WTC11 (cell line): Measurements from ENCODE around the gene ISM1. TPM values are rescaled to one million over a fixed set of nuclear protein-coding genes. Genes with fewer than 3 reads are reported as not detected.

Source experiments
- ATAC-seq: fragments of 200-7000 bp; cut with Tn5 transposase; 2 replicates; pipeline ENCODE4 v1.10.0; 2021; ENCODE audit warnings: mild to moderate bottlenecking, moderate library complexity
- CTCF ChIA-PET: fragments of 300-600 bp; sonication (Branson Sonifier 250); formaldehyde crosslinking; loops from one replicate; lab custom pipeline; 2021; ENCODE audit warnings: antibody characterized with exemption; lab: Charles Lee
- POLR2A ChIA-PET: fragments of 350-600 bp; sonication (Branson Sonifier 250); formaldehyde crosslinking; loops from one replicate; lab custom pipeline; 2021; ENCODE audit warnings: antibody characterized with exemption; lab: Charles Lee
- DNase-seq: peaks from one replicate; pipeline ENCODE4 v3.0.0; 2021; ENCODE audit warnings: low spot score
- H3K27ac Mint-ChIP-seq: 2 replicates; pipeline ENCODE4 v1.8.0; 2021; ENCODE audit warnings: mixed read lengths
- H3K27me3 Mint-ChIP-seq: 2 replicates; pipeline ENCODE4 v1.8.0; 2021; ENCODE audit warnings: low read depth, mild to moderate bottlenecking, moderate library complexity, mixed read lengths
- H3K36me3 Mint-ChIP-seq: 2 replicates; pipeline ENCODE4 v1.8.0; 2021; ENCODE audit warnings: mixed read lengths
- H3K4me1 Mint-ChIP-seq: 2 replicates; pipeline ENCODE4 v1.8.0; 2022; ENCODE audit warnings: mixed read lengths
- H3K4me3 Mint-ChIP-seq: 2 replicates; pipeline ENCODE4 v1.8.0; 2021; ENCODE audit warnings: mild to moderate bottlenecking, moderate library complexity, mixed read lengths
- H3K9me3 Mint-ChIP-seq: 2 replicates; pipeline ENCODE4 v1.8.0; 2021; ENCODE audit warnings: mixed read lengths
- CREM ChIP-seq: sonication (generic); formaldehyde crosslinking; IDR thresholded peaks from 2 replicates; pipeline ENCODE4 v1.8.1; 2022; ENCODE audit warnings: mild to moderate bottlenecking, missing genetic modification reagents, moderate library complexity
- E2F4 ChIP-seq: sonication (generic); formaldehyde crosslinking; IDR thresholded peaks from 2 replicates; pipeline ENCODE4 v1.8.1; 2022; ENCODE audit warnings: low read depth, mild to moderate bottlenecking, moderate library complexity, missing genetic modification reagents, borderline replicate concordance
- ELF4 ChIP-seq: sonication (generic); formaldehyde crosslinking; IDR thresholded peaks from 2 replicates; pipeline ENCODE4 v1.8.1; 2022; ENCODE audit warnings: low read depth, mild to moderate bottlenecking, moderate library complexity, missing genetic modification reagents
- EMX1 ChIP-seq: fragments of 250-450 bp; sonication (Bioruptor Pico); IDR thresholded peaks from 2 replicates; pipeline ENCODE4 v1.8.0; 2021; ENCODE audit warnings: mild to moderate bottlenecking
- ERG ChIP-seq: fragments of 250-450 bp; sonication (Bioruptor Pico); IDR thresholded peaks from 2 replicates; pipeline ENCODE4 v1.8.0; 2021; ENCODE audit warnings: mild to moderate bottlenecking
- FOXP1 ChIP-seq: sonication (generic); formaldehyde crosslinking; IDR thresholded peaks from 2 replicates; pipeline ENCODE4 v1.8.0; 2022; ENCODE audit warnings: missing genetic modification reagents, mild to moderate bottlenecking, moderate library complexity, borderline replicate concordance
- HMGA2 ChIP-seq: fragments of 250-450 bp; sonication (Bioruptor Pico); IDR thresholded peaks from 2 replicates; pipeline ENCODE4 v1.4.0; 2021; ENCODE audit warnings: mild to moderate bottlenecking, moderate library complexity
- IRF2 ChIP-seq: sonication (generic); formaldehyde crosslinking; IDR thresholded peaks from 2 replicates; pipeline ENCODE4 v1.8.0; 2022; ENCODE audit warnings: low read depth, missing genetic modification reagents, borderline replicate concordance
- OVOL2 ChIP-seq: fragments of 250-450 bp; sonication (Bioruptor Pico); IDR thresholded peaks from 2 replicates; pipeline ENCODE4 v1.9.0; 2021; ENCODE audit warnings: mild to moderate bottlenecking, borderline replicate concordance
- SP1 ChIP-seq: sonication (generic); formaldehyde crosslinking; conservative IDR thresholded peaks from 2 replicates; pipeline ENCODE4 v1.8.1; 2022; ENCODE audit warnings: missing genetic modification reagents
- TCF7 ChIP-seq: sonication (generic); formaldehyde crosslinking; IDR thresholded peaks from 2 replicates; pipeline ENCODE4 v1.8.0; 2022; ENCODE audit warnings: mild to moderate bottlenecking, low read depth, missing genetic modification reagents, moderate library complexity
- TEAD1 ChIP-seq: sonication (generic); formaldehyde crosslinking; IDR thresholded peaks from 2 replicates; pipeline ENCODE4 v1.8.0; 2022; ENCODE audit warnings: mild to moderate bottlenecking, missing genetic modification reagents
- USF2 ChIP-seq: sonication (generic); formaldehyde crosslinking; IDR thresholded peaks from 2 replicates; pipeline ENCODE4 v1.8.1; 2023; ENCODE audit warnings: mild to moderate bottlenecking, missing genetic modification reagents, moderate library complexity
- ZBTB21 ChIP-seq: sonication (generic); formaldehyde crosslinking; IDR thresholded peaks from 2 replicates; pipeline ENCODE4 v1.8.1; 2023; ENCODE audit warnings: mild to moderate bottlenecking, missing genetic modification reagents, borderline replicate concordance
- ZNF232 ChIP-seq: sonication (generic); formaldehyde crosslinking; IDR thresholded peaks from 2 replicates; pipeline ENCODE4 v1.8.0; 2022; ENCODE audit warnings: mild to moderate bottlenecking, missing genetic modification reagents
- ZNF263 ChIP-seq: sonication (generic); formaldehyde crosslinking; IDR thresholded peaks from 2 replicates; pipeline ENCODE4 v1.8.1; 2022; ENCODE audit warnings: low read depth, mild to moderate bottlenecking, moderate library complexity, missing genetic modification reagents
- ZNF423 ChIP-seq: fragments of 250-450 bp; sonication (Bioruptor Pico); IDR thresholded peaks from 2 replicates; pipeline ENCODE4 v2.1.2; 2022; ENCODE audit warnings: mild to moderate bottlenecking, moderate library complexity
- ZSCAN18 ChIP-seq: fragments of 250-450 bp; sonication (Bioruptor Pico); IDR thresholded peaks from 2 replicates; pipeline ENCODE4 v2.1.2; 2022; ENCODE audit warnings: mild to moderate bottlenecking, moderate library complexity
- total RNA-seq: library from RNA; stranded (reverse); gene quantifications from 3 replicates; pipeline ENCODE4 v1.2.3, GENCODE V29; 2021
- TF ChIP-seq, protein P1 (sequence below): sonication (generic); formaldehyde crosslinking; IDR thresholded peaks from 2 replicates; pipeline ENCODE4 v1.8.1; 2023; ENCODE audit warnings: mild to moderate bottlenecking, missing genetic modification reagents, borderline replicate concordance
- TF ChIP-seq, protein P2 (sequence below): fragments of 250-450 bp; sonication (Bioruptor Pico); IDR thresholded peaks from 2 replicates; pipeline ENCODE4 v1.9.0; 2021; ENCODE audit warnings: mild to moderate bottlenecking
- TF ChIP-seq, protein P3 (sequence below): sonication (generic); formaldehyde crosslinking; IDR thresholded peaks from 2 replicates; pipeline ENCODE4 v1.8.0; 2022; ENCODE audit warnings: mild to moderate bottlenecking, missing genetic modification reagents

The ISM1 gene
- total RNA-seq, 1 experiment from 2014 or later, result 0.52 TPM

DNA sequence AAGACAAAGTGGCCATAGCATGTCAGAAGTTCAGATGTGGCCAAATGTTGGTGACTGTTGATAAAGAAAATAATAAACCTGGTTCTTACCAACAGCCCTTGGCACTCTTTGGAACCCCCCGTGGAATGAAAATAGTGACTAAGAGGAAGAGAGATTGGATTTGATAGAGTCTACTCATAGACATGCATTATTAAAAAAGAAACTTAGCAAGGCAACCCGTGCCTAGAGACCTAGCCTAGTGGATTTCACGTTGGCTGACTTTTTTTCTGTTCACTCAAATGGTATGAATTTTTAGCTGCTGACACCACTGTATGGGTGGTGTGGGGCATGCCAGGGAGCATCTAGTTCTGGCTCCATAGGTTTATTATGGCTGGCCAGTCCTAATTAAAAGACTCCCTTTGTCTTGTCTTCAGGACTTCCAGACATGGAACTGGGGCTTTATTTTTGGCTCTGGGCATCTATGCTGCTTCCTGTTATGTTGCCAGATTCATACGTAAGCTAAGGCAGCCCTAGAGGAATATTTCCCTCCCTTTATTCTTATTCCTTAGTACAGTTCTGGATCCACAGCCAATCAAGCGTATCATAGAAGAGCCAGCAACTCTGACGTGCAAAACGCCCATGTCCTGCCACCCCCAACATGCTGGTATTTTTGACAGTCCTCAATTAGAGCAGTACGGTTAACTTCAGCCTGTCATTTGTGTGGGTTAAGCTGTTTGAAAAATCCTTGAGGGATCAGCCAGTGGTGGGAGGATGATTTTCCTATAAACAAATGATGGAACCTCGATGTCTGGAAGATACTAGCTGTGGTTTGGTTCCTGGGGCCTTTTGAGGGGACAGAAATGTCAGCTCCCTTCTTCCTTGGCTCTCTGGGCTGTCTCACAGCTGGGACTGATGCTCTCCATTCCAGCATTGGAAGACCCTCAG is 127.5 kb downstream of the ISM1 start:
- Mint-ChIP-seq H3K4me1 (peaks cover 21% of the 10 kb centered on the region), H3K9me3 (no peaks in the 10 kb centered on the region; the same call in 1 of the 2 replicates), H3K27ac (no peak overlapping the region), H3K36me3 (no peaks in the 10 kb centered on the region), H3K4me3 (no peak overlapping the region), H3K27me3 (no peaks in the 10 kb centered on the region)
- ATAC-seq (no peak), DNase-seq (no peak)
- POLR2A ChIA-PET, result no interaction called here
- TF ChIP-seq ZNF263 (CRISPR knock-in tag) (no peak), USF2 (CRISPR knock-in tag) (no peak), OVOL2 (CRISPR knock-in tag) (no peak), ERG (CRISPR knock-in tag) (no peak), TCF7 (CRISPR knock-in tag) (no peak), ZNF423 (no peak)
- TF ChIP-seq, protein P1, sequence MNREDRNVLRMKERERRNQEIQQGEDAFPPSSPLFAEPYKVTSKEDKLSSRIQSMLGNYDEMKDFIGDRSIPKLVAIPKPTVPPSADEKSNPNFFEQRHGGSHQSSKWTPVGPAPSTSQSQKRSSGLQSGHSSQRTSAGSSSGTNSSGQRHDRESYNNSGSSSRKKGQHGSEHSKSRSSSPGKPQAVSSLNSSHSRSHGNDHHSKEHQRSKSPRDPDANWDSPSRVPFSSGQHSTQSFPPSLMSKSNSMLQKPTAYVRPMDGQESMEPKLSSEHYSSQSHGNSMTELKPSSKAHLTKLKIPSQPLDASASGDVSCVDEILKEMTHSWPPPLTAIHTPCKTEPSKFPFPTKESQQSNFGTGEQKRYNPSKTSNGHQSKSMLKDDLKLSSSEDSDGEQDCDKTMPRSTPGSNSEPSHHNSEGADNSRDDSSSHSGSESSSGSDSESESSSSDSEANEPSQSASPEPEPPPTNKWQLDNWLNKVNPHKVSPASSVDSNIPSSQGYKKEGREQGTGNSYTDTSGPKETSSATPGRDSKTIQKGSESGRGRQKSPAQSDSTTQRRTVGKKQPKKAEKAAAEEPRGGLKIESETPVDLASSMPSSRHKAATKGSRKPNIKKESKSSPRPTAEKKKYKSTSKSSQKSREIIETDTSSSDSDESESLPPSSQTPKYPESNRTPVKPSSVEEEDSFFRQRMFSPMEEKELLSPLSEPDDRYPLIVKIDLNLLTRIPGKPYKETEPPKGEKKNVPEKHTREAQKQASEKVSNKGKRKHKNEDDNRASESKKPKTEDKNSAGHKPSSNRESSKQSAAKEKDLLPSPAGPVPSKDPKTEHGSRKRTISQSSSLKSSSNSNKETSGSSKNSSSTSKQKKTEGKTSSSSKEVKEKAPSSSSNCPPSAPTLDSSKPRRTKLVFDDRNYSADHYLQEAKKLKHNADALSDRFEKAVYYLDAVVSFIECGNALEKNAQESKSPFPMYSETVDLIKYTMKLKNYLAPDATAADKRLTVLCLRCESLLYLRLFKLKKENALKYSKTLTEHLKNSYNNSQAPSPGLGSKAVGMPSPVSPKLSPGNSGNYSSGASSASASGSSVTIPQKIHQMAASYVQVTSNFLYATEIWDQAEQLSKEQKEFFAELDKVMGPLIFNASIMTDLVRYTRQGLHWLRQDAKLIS (CRISPR knock-in tag), result no peak
- CTCF ChIA-PET, result interaction anchor here (1.0 kb wide), 1 partner anchor 24 kb away, joined by 3 read pairs; no protein-coding TSS in a partner anchor

GRCh38 chr20:13349235-13349604 is 128.1 kb downstream of the ISM1 start:
- DNase-seq (no peak), ATAC-seq (no peak)
- no peak overlapping the region for H3K4me3 Mint-ChIP-seq
- H3K27ac Mint-ChIP-seq, result no peak overlapping the region
- H3K36me3 Mint-ChIP-seq, result no peaks in the 10 kb centered on the region
- H3K27me3 Mint-ChIP-seq, result no peaks in the 10 kb centered on the region
- peaks cover 21% of the 10 kb centered on the region for H3K4me1 Mint-ChIP-seq
- H3K9me3 Mint-ChIP-seq, result no peaks in the 10 kb centered on the region; the same call in 1 of the 2 replicates
- ChIA-PET POLR2A (no interaction called here), CTCF (no interaction called here)
- TF ChIP-seq EMX1 (CRISPR knock-in tag) (no peak), E2F4 (CRISPR knock-in tag) (no peak), FOXP1 (CRISPR knock-in tag) (no peak), IRF2 (CRISPR knock-in tag) (no peak), SP1 (CRISPR knock-in tag) (no peak), HMGA2 (CRISPR knock-in tag) (no peak), ELF4 (CRISPR knock-in tag) (no peak), ZNF232 (no peak), CREM (no peak), ZSCAN18 (no peak), ZBTB21 (CRISPR knock-in tag) (no peak), TEAD1 (CRISPR knock-in tag) (no peak)
- TF ChIP-seq, protein P2, sequence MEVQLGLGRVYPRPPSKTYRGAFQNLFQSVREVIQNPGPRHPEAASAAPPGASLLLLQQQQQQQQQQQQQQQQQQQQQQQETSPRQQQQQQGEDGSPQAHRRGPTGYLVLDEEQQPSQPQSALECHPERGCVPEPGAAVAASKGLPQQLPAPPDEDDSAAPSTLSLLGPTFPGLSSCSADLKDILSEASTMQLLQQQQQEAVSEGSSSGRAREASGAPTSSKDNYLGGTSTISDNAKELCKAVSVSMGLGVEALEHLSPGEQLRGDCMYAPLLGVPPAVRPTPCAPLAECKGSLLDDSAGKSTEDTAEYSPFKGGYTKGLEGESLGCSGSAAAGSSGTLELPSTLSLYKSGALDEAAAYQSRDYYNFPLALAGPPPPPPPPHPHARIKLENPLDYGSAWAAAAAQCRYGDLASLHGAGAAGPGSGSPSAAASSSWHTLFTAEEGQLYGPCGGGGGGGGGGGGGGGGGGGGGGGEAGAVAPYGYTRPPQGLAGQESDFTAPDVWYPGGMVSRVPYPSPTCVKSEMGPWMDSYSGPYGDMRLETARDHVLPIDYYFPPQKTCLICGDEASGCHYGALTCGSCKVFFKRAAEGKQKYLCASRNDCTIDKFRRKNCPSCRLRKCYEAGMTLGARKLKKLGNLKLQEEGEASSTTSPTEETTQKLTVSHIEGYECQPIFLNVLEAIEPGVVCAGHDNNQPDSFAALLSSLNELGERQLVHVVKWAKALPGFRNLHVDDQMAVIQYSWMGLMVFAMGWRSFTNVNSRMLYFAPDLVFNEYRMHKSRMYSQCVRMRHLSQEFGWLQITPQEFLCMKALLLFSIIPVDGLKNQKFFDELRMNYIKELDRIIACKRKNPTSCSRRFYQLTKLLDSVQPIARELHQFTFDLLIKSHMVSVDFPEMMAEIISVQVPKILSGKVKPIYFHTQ (CRISPR knock-in tag), result no peak
- TF ChIP-seq, protein P3, sequence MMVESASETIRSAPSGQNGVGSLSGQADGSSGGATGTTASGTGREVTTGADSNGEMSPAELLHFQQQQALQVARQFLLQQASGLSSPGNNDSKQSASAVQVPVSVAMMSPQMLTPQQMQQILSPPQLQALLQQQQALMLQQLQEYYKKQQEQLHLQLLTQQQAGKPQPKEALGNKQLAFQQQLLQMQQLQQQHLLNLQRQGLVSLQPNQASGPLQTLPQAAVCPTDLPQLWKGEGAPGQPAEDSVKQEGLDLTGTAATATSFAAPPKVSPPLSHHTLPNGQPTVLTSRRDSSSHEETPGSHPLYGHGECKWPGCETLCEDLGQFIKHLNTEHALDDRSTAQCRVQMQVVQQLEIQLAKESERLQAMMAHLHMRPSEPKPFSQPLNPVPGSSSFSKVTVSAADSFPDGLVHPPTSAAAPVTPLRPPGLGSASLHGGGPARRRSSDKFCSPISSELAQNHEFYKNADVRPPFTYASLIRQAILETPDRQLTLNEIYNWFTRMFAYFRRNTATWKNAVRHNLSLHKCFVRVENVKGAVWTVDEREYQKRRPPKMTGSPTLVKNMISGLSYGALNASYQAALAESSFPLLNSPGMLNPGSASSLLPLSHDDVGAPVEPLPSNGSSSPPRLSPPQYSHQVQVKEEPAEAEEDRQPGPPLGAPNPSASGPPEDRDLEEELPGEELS (CRISPR knock-in tag), result no peak
